DOHH2 (cell line): ENCODE results near the gene DCTN3.

Experiments
- CTCF ChIP-seq: fragments of 200-600 bp; sonication (generic); IDR thresholded peaks from one replicate; pipeline ENCODE4 v1.5.1; 2014; ENCODE audit warnings: antibody characterized with exemption, mild to moderate bottlenecking, low read depth, low read length; ENCODE audit not compliant: poor library complexity, severe bottlenecking
- EZH2phosphoT487 ChIP-seq: fragments of 200-600 bp; sonication (generic); IDR thresholded peaks from 2 replicates; pipeline ENCODE4 v1.6.1; 2017; ENCODE audit warnings: borderline replicate concordance, mild to moderate bottlenecking, antibody characterized with exemption, low read length, moderate library complexity, mixed read lengths

- peak; percentile 97 for TF ChIP-seq CTCF
- TF ChIP-seq EZH2phosphoT487 = no peak
These were observed 13.7 kb upstream of the DCTN3 start for GRCh38 chr9:34633851-34634550.
